HepG2 (cell line): ENCODE measurements around the gene DIMT1. TPM values are rescaled to one million over a fixed set of nuclear protein-coding genes. Genes with fewer than 3 reads are reported as not detected.
A peak's percentile ranks its signal among the peaks of the same experiment; 100 is the strongest.

ENCODE experiments used
- ATAC-seq: fragments of 200-7000 bp; cut with Tn5 transposase; 3 replicates; pipeline ENCODE4 v1.9.1; 2020; ENCODE audit warnings: mild to moderate bottlenecking, moderate library complexity
- BruUV-seq: library from RNA; stranded (reverse); fragments of 400-500 nt; replicated peaks from 2 replicates; lab custom pipeline; 2021; lab: Mats Ljungman, UMichigan
- CTCF ChIA-PET: fragments of 300-600 bp; formaldehyde crosslinking; extraction: SDS; loops from one replicate; lab custom pipeline; 2021; ENCODE audit warnings: low total read pairs, inconsistent platforms, low intra/inter-chr PET ratio; lab: Yijun Ruan, JAX
- POLR2A ChIA-PET: fragments of 350-600 bp; sonication (Branson Sonifier 250); formaldehyde crosslinking; loops from one replicate; lab custom pipeline; 2020; ENCODE audit warnings: antibody characterized with exemption, inconsistent platforms; lab: Yijun Ruan, JAX
- DNase-seq: peaks from one replicate; pipeline ENCODE4 v3.0.0-alpha.2; 2015; ENCODE audit warnings: low spot score
- FAIRE-seq: peaks from 3 replicates; lab custom pipeline; 2011; peaks lifted over from hg19 to GRCh38; lab: Jason Lieb, UNC
- H2AFZ ChIP-seq: one replicate; pipeline ENCODE4 v1.6.1; 2011; ENCODE audit warnings: low read length, inconsistent platforms
- H3K27ac ChIP-seq: fragments of 300-600 bp; 3 replicates; pipeline ENCODE4 v1.8.0; 2011; ENCODE audit warnings: mixed run types, mild to moderate bottlenecking, mixed read lengths, low read length, inconsistent platforms; ENCODE audit not compliant: insufficient read depth; ENCODE audit errors: extremely low read length
- H3K27me3 ChIP-seq, 2 experiments: fragments of 200-600 bp in 1 of 2; 2 replicates in 1 of 2; 3 replicates in 1 of 2; pipeline versions ENCODE4 v1.6.0 to v1.8.0; 2011; ENCODE audit warnings: low read length in 2 of 2, mild to moderate bottlenecking in 2 of 2, moderate library complexity in 2 of 2, inconsistent platforms in 1 of 2; ENCODE audit not compliant: insufficient read depth in 2 of 2, control insufficient read depth in 1 of 2
- H3K36me3 ChIP-seq, 2 experiments: fragments of 200-600 bp in 1 of 2; replicated peaks in 1 of 2; 2 replicates in 1 of 2; 3 replicates in 1 of 2; pipeline versions ENCODE4 v1.5.1 to v1.8.0; 2011; ENCODE audit warnings: low read length in 2 of 2, inconsistent platforms in 1 of 2; ENCODE audit not compliant: insufficient read depth in 2 of 2, control insufficient read depth in 1 of 2
- H3K4me1 ChIP-seq: 2 replicates; pipeline ENCODE4 v1.5.1; 2012; ENCODE audit warnings: low read length, inconsistent platforms; ENCODE audit not compliant: insufficient read depth
- H3K4me2 ChIP-seq: 2 replicates; pipeline ENCODE4 v1.6.0; 2011; ENCODE audit warnings: low read depth, low read length, inconsistent platforms
- H3K4me3 ChIP-seq, 3 experiments: fragments of 200-600 bp in 1 of 3; sonication (generic), shearing (Covaris generic) in 1 of 3; replicated peaks in 1 of 3; 2 replicates each; pipeline ENCODE4 v1.5.1; 2011 to 2016; ENCODE audit warnings: low read length in 3 of 3, inconsistent platforms in 2 of 3, low read depth in 2 of 3, mild to moderate bottlenecking in 2 of 3, control low read depth in 1 of 3, mixed read lengths in 1 of 3; ENCODE audit not compliant: insufficient read depth in 1 of 3
- H3K79me2 ChIP-seq: one replicate; pipeline ENCODE4 v1.6.1; 2011; ENCODE audit warnings: low read length, inconsistent platforms; ENCODE audit not compliant: insufficient read depth
- H3K9ac ChIP-seq: 2 replicates; pipeline ENCODE4 v1.6.0; 2011; ENCODE audit warnings: mild to moderate bottlenecking, low read depth, low read length, inconsistent platforms; ENCODE audit not compliant: insufficient read depth
- H3K9me3 ChIP-seq: 2 replicates; pipeline ENCODE4 v1.5.1; 2012; ENCODE audit warnings: mild to moderate bottlenecking, low read length
- H4K20me1 ChIP-seq: 2 replicates; pipeline ENCODE4 v1.6.0; 2011; ENCODE audit warnings: inconsistent platforms, mild to moderate bottlenecking, low read length, moderate library complexity; ENCODE audit not compliant: insufficient read depth
- ATF7 ChIP-seq, 2 experiments: fragments of 450-650 bp in 1 of 2; sonication (generic) in 1 of 2; formaldehyde crosslinking in 1 of 2; IDR thresholded peaks; 2 replicates each; pipeline versions ENCODE4 v1.4.0 to v1.6.1; 2016 to 2020; ENCODE audit warnings: antibody characterized with exemption in 1 of 2, mild to moderate bottlenecking in 1 of 2, missing genetic modification reagents in 1 of 2
- CEBPB ChIP-seq: IDR thresholded peaks from 2 replicates; pipeline ENCODE4 v1.6.1; 2011; ENCODE audit warnings: low read depth, low read length, improper control_type of control experiment, borderline replicate concordance
- CREB1 ChIP-seq, 2 experiments: fragments of 450-650 bp in 1 of 2; IDR thresholded peaks; 2 replicates each; pipeline ENCODE4 v1.6.1; 2016 to 2017; ENCODE audit warnings: control low read depth in 1 of 2, mild to moderate bottlenecking in 1 of 2, missing compliant biosample characterization in 1 of 2, missing genetic modification characterization in 1 of 2
- MAFK ChIP-seq, 2 experiments: IDR thresholded peaks in 1 of 2; conservative IDR thresholded peaks in 1 of 2; 2 replicates each; pipeline ENCODE4 v1.6.1; 2011; ENCODE audit warnings: improper control_type of control experiment in 2 of 2, low read length in 2 of 2
- MED1 ChIP-seq: sonication (generic); formaldehyde crosslinking; IDR thresholded peaks from 2 replicates; pipeline ENCODE4 v1.4.0; 2020; ENCODE audit warnings: missing genetic modification reagents
- NFE2L2 ChIP-seq: fragments of 150-350 bp; IDR thresholded peaks from 2 replicates; pipeline ENCODE4 v1.6.1; 2014; ENCODE audit warnings: low read length
- SALL2 ChIP-seq: sonication (generic); formaldehyde crosslinking; IDR thresholded peaks from 2 replicates; pipeline ENCODE4 v1.8.1; 2023; ENCODE audit warnings: mild to moderate bottlenecking, missing genetic modification reagents, inconsistent platforms
- ZNF430 ChIP-seq: sonication (generic); formaldehyde crosslinking; IDR thresholded peaks from 2 replicates; pipeline ENCODE4 v1.9.0; 2021; ENCODE audit warnings: mild to moderate bottlenecking, missing genetic modification reagents
- WGBS: methylation state at CpG from one replicate; pipeline ENCODE4 v1.1.6; 2017; ENCODE audit warnings: low lambda C conversion rate; 5-methylcytosine and 5-hydroxymethylcytosine counted together
- in situ Hi-C: cut with HindIII; loops from 2 replicates; pipeline ENCODE4 v1.10.0; 2017; ENCODE audit warnings: low pct_unique_long_range_greater_than_20kb; ENCODE audit not compliant: extremely low pct_ligation_motif_present
- intact Hi-C: fragments of 100-400 bp; cut with micrococcal nuclease; formaldehyde crosslinking; loops from one replicate; pipeline ENCODE4 v1.10.0; 2022; ENCODE audit not compliant: unreplicated experiment
- polyA plus RNA-seq, 8 experiments: library from polyadenylated mRNA; depleted of rRNA in 3 of 8; stranded (reverse) in 7 of 8; unstranded in 1 of 8; fragments of >200 nt; fragmentation: Illumina TruSeq in 4 of 8; extraction: Trizol in 4 of 8; gene quantifications; 2 replicates each; pipeline versions ENCODE4 v1.2.1 to v1.2.3, GENCODE V29; 2011 to 2016; ENCODE audit warnings: low read depth in 4 of 8, missing spikeins in 1 of 8, mixed read lengths in 1 of 8; ENCODE audit not compliant: insufficient read depth in 1 of 8
- total RNA-seq, 5 experiments: library from RNA; depleted of rRNA; stranded (reverse); fragments of >200 nt; fragmentation: Illumina TruSeq; extraction: Trizol; gene quantifications; 2 replicates each; pipeline ENCODE4 v1.2.3, GENCODE V29; 2016; ENCODE audit warnings: low read depth in 1 of 5
- TF ChIP-seq, protein P1 (sequence below): sonication (generic); formaldehyde crosslinking; IDR thresholded peaks from 2 replicates; pipeline ENCODE4 v1.5.0; 2020; ENCODE audit warnings: missing genetic modification reagents
- TF ChIP-seq, protein P2 (sequence below): IDR thresholded peaks from 2 replicates; pipeline ENCODE4 v1.6.1; 2016; ENCODE audit warnings: mild to moderate bottlenecking

DIMT1 gene
- total and polyA plus RNA-seq, 2 of the 13 experiments (the other 11 are each of a cell fraction or from before 2014, with no cell fraction given): 16.1 to 35.2 TPM

DNA sequence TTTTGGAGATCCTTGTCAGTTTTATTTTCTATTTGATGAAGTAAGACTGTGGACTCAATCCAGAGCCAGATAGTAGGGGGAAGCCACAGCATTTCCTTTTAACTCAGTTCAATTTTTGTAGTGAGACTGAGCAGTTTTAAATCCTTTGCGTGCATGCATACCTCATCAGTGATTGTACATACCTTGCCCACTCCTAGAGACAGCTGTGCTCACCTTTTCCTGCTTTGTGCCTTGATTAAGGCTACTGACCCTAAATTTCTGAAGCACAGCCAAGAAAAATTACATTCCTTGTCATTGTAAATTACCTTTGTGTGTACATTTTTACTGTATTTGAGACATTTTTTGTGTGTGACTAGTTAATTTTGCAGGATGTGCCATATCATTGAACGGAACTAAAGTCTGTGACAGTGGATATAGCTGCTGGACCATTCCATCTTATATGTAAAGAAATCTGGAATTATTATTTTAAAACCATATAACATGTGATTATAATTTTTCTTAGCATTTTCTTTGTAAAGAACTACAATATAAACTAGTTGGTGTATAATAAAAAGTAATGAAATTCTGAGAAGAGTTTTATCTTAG is 17.8 kb downstream of the DIMT1 start (continued):
- TF ChIP-seq, protein P1, sequence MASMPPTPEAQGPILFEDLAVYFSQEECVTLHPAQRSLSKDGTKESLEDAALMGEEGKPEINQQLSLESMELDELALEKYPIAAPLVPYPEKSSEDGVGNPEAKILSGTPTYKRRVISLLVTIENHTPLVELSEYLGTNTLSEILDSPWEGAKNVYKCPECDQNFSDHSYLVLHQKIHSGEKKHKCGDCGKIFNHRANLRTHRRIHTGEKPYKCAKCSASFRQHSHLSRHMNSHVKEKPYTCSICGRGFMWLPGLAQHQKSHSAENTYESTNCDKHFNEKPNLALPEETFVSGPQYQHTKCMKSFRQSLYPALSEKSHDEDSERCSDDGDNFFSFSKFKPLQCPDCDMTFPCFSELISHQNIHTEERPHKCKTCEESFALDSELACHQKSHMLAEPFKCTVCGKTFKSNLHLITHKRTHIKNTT (CRISPR knock-in tag): no peak

GRCh38 chr5:62385131-62385530 is 18.6 kb downstream of the DIMT1 start:
- Histone ChIP-seq H4K20me1 (no peaks in the 10 kb centered on the region), H3K9ac (no peak overlapping the region), H3K36me3 (peaks cover 5 to 55% of the 10 kb centered on the region in 2 experiments; a peak in 4 of 5 replicates), H3K27ac (no peak overlapping the region), H3K4me1 (peaks cover 16% of the 10 kb centered on the region), H3K27me3 (no peaks in the 10 kb centered on the region), H3K9me3 (no peaks in the 10 kb centered on the region), H2AFZ (no peak overlapping the region), H3K4me3 (no peak overlapping the region), H3K79me2 (no peaks in the 10 kb centered on the region), H3K4me2 (no peak overlapping the region)
- DNase-seq: no peak
- POLR2A ChIA-PET: interaction anchor here (1.0 kb wide), 1 partner anchor 18 kb away, joined by 5 read pairs; the partner anchor contains the start of gene DIMT1
- 92% methylated on average over 4 of the region's 4 CpGs for WGBS
- in situ Hi-C loops: no loop called here
- no peak for FAIRE-seq
- TF ChIP-seq CEBPB (peak; percentile 76; the same call in 1 of the 2 replicates), MED1 (CRISPR knock-in tag) (no peak)
- BruUV-seq: no TSS peak
- intact Hi-C loops: no loop called here
- ATAC-seq: no peak
- CTCF ChIA-PET: no interaction called here

DNA sequence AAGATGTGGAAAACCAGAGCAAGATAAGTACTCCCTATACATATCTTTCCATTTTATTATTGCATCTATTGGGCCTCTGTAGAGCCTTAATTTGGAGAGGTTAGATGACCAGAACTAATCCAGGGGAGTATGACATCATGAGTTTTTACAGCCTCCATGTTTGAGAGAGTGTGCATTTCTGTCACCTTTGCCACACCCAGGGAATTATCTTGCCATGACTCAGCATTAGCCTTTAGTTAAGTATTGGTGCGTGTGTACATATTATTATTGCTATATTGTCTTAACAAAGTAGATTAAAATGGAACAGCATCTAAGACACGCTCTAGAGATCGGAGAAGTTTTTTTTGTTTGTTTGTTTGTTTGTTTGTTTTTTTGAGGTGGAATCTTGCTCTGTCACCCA is 27.6 kb downstream of the DIMT1 start:
- peak; percentile 29 to 47; a peak in 3 of 4 replicates for TF ChIP-seq MAFK (conservative IDR thresholded peaks at IDR 0.05 in 1 of 2, IDR thresholded peaks at IDR 0.05 in 1 of 2; ENCODE audit: low read length in 2 of 2)
- TF ChIP-seq ATF7 (IDR thresholded peaks at IDR 0.05): peak; percentile 57; the same call in 1 of the 2 replicates
- TF ChIP-seq ATF7 (CRISPR knock-in tag; IDR thresholded peaks at IDR 0.05): no peak
- TF ChIP-seq SALL2 (CRISPR knock-in tag): no peak
- TF ChIP-seq, protein P2, sequence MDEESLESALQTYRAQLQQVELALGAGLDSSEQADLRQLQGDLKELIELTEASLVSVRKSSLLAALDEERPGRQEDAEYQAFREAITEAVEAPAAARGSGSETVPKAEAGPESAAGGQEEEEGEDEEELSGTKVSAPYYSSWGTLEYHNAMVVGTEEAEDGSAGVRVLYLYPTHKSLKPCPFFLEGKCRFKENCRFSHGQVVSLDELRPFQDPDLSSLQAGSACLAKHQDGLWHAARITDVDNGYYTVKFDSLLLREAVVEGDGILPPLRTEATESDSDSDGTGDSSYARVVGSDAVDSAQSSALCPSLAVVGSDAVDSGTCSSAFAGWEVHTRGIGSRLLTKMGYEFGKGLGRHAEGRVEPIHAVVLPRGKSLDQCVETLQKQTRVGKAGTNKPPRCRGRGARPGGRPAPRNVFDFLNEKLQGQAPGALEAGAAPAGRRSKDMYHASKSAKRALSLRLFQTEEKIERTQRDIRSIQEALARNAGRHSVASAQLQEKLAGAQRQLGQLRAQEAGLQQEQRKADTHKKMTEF (CRISPR knock-in tag): no peak
- TF ChIP-seq CREB1 (IDR thresholded peaks at IDR 0.05): peak; percentile 41; the same call in 1 of the 2 replicates
- no peak for TF ChIP-seq CREB1 (CRISPR knock-in tag; IDR thresholded peaks at IDR 0.05)
- peak; percentile 76 for TF ChIP-seq NFE2L2
- no peak for TF ChIP-seq ZNF430
- ATAC-seq (no peak), FAIRE-seq (no peak), DNase-seq (no peak)
- no peaks in the 10 kb centered on the region for H3K9me3 ChIP-seq
- in situ Hi-C loops (no loop called here), intact Hi-C loops (no loop called here)
- H3K4me3 ChIP-seq: no peak overlapping the region
- H3K27ac ChIP-seq: no peak overlapping the region
- no peak overlapping the region for H3K4me2 ChIP-seq
- no peaks in the 10 kb centered on the region for H3K79me2 ChIP-seq
- ChIA-PET POLR2A (no interaction called here), CTCF (no interaction called here)
- H3K9ac ChIP-seq: no peak overlapping the region
- H4K20me1 ChIP-seq: no peaks in the 10 kb centered on the region
- no peak overlapping the region for H2AFZ ChIP-seq
- no TSS peak for BruUV-seq
- H3K36me3 ChIP-seq: peaks cover 4 to 25% of the 10 kb centered on the region in 2 experiments; a peak in 4 of 5 replicates
- no peaks in the 10 kb centered on the region for H3K27me3 ChIP-seq
- H3K4me1 ChIP-seq: no peaks in the 10 kb centered on the region
- 97% methylated on average over 3 of the region's 3 CpGs for WGBS
